SH-SY5Y (cell line): ENCODE data around the gene CISH.

Experiments used
- GATA2 ChIP-seq: IDR thresholded peaks from 2 replicates; pipeline ENCODE4 v1.6.1; 2011; ENCODE audit warnings: mild to moderate bottlenecking, low read depth, low read length
- GATA3 ChIP-seq: IDR thresholded peaks from 2 replicates; pipeline ENCODE4 v1.6.1; 2011; ENCODE audit warnings: low read depth, mild to moderate bottlenecking, low read length, moderate library complexity

Gene CISH

GRCh38 chr3:50611464-50612233 is at the start of gene CISH:
CISH (minus strand) TSS chr3:50611774; CDS start chr3:50611650, 124 bp downstream.
- no peak for TF ChIP-seq GATA2
- no peak for TF ChIP-seq GATA3

GRCh38 chr3:50660386-50660785 is 48.8 kb upstream of the CISH start:
- TF ChIP-seq GATA3 (no peak), GATA2 (no peak)

GRCh38 chr3:50658831-50659230 is 47.3 kb upstream of the CISH start:
- no peak for TF ChIP-seq GATA2
- no peak for TF ChIP-seq GATA3

GRCh38 chr3:50658416-50658815 is 46.8 kb upstream of the CISH start:
- TF ChIP-seq GATA3 (no peak), GATA2 (no peak)

GRCh38 chr3:50657816-50658215 is 46.2 kb upstream of the CISH start:
- TF ChIP-seq GATA2 (no peak), GATA3 (no peak)

GRCh38 chr3:50657407-50657806 is 45.8 kb upstream of the CISH start:
- TF ChIP-seq GATA2 (no peak), GATA3 (no peak)

- TF ChIP-seq GATA3 (no peak), GATA2 (peak; percentile 83)
Observed at GRCh38 chr3:50656417-50657195, 45.0 kb upstream of the CISH start.

GRCh38 chr3:50655009-50655830 is 43.6 kb upstream of the CISH start:
- TF ChIP-seq GATA2: no peak
- TF ChIP-seq GATA3: no peak

GRCh38 chr3:50653937-50654595 is 42.5 kb upstream of the CISH start:
- TF ChIP-seq GATA2: no peak

- TF ChIP-seq GATA2: no peak
- no peak for TF ChIP-seq GATA3
Observed at GRCh38 chr3:50652709-50653108, 41.1 kb upstream of the CISH start.

- TF ChIP-seq GATA3: no peak
- TF ChIP-seq GATA2: no peak
Observed at GRCh38 chr3:50651920-50652529, 40.5 kb upstream of the CISH start.

GRCh38 chr3:50651445-50651844 is 39.9 kb upstream of the CISH start:
- TF ChIP-seq GATA2: peak; percentile 39; the same call in 1 of the 2 replicates
- no peak for TF ChIP-seq GATA3

GRCh38 chr3:50650018-50650417 is 38.4 kb upstream of the CISH start:
- TF ChIP-seq GATA3 (no peak), GATA2 (no peak)
